IMR-90 (cell line): ENCODE results near the gene WDTC1. TPM values are rescaled to one million over a fixed set of nuclear protein-coding genes. Genes with fewer than 3 reads are reported as not detected.

Experiments used
- ATAC-seq: fragments of 200-7000 bp; cut with Tn5 transposase; 2 replicates; pipeline ENCODE4 v1.9.1; 2020; ENCODE audit warnings: low read depth, mild to moderate bottlenecking, moderate library complexity
- BruUV-seq: library from RNA; stranded (reverse); fragments of 400-500 nt; replicated peaks from 2 replicates; lab custom pipeline; 2021; lab: Mats Ljungman, UMichigan
- CTCF ChIA-PET: fragments of 300-600 bp; formaldehyde crosslinking; extraction: SDS; loops from one replicate; lab custom pipeline; 2021; ENCODE audit warnings: antibody characterized with exemption; lab: Yijun Ruan, JAX
- POLR2A ChIA-PET: fragments of 300-600 bp; sonication (Branson Sonifier 250); formaldehyde crosslinking; loops from one replicate; lab custom pipeline; 2022; ENCODE audit warnings: antibody characterized with exemption; ENCODE audit not compliant: unreplicated experiment; lab: Charles Lee
- DNase-seq: peaks from one replicate; pipeline ENCODE4 v3.0.0; 2013
- H2AFZ ChIP-seq: replicated peaks from 2 replicates; pipeline ENCODE3; 2013; ENCODE audit warnings: low read length, mild to moderate bottlenecking; ENCODE audit not compliant: poor library complexity
- H2AK5ac ChIP-seq: 2 replicates; pipeline ENCODE4 v1.6.1; 2013; ENCODE audit warnings: low read depth, low read length, inconsistent platforms
- H2AK9ac ChIP-seq: replicated peaks from 2 replicates; pipeline ENCODE3; 2013; ENCODE audit warnings: mild to moderate bottlenecking, low read depth, low read length, moderate library complexity; ENCODE audit not compliant: poor library complexity
- H2BK120ac ChIP-seq: 2 replicates; pipeline ENCODE4 v1.6.1; 2013; ENCODE audit warnings: low read depth, low read length, inconsistent platforms
- H2BK15ac ChIP-seq: 3 replicates; pipeline ENCODE4 v1.6.1; 2013; ENCODE audit warnings: low read depth, low read length, inconsistent platforms
- H2BK20ac ChIP-seq: 2 replicates; pipeline ENCODE4 v1.6.1; 2013; ENCODE audit warnings: low read depth, mild to moderate bottlenecking, inconsistent platforms, low read length, moderate library complexity
- H2BK5ac ChIP-seq: 2 replicates; pipeline ENCODE4 v1.6.1; 2013; ENCODE audit warnings: mild to moderate bottlenecking, low read depth, low read length, inconsistent platforms; ENCODE audit not compliant: poor library complexity, severe bottlenecking
- H3K14ac ChIP-seq: replicated peaks from 2 replicates; pipeline ENCODE4 v1.6.1; 2013; ENCODE audit warnings: low read depth, low read length, inconsistent platforms
- H3K18ac ChIP-seq: 2 replicates; pipeline ENCODE4 v1.6.1; 2013; ENCODE audit warnings: low read depth, low read length, control low read depth
- H3K23ac ChIP-seq: 2 replicates; pipeline ENCODE4 v1.6.1; 2013; ENCODE audit warnings: low read depth, low read length, inconsistent platforms
- H3K27ac ChIP-seq: 2 replicates; pipeline ENCODE4 v1.5.1; 2013; ENCODE audit warnings: mild to moderate bottlenecking, control low read depth, low read length; ENCODE audit not compliant: insufficient read depth
- H3K27me3 ChIP-seq: 2 replicates; pipeline ENCODE4 v1.6.1; 2013; ENCODE audit warnings: low read length; ENCODE audit not compliant: control insufficient read depth, insufficient read depth
- H3K36me3 ChIP-seq: 2 replicates; pipeline ENCODE4 v1.6.1; 2013; ENCODE audit warnings: low read length, mixed read lengths; ENCODE audit not compliant: control insufficient read depth, insufficient read depth
- H3K4ac ChIP-seq: 2 replicates; pipeline ENCODE4 v1.6.1; 2013; ENCODE audit warnings: low read depth, low read length, inconsistent platforms
- H3K4me1 ChIP-seq: 2 replicates; pipeline ENCODE4 v1.6.1; 2013; ENCODE audit warnings: low read length, mixed read lengths; ENCODE audit not compliant: control insufficient read depth, insufficient read depth
- H3K4me2 ChIP-seq: 2 replicates; pipeline ENCODE4 v1.6.1; 2013; ENCODE audit warnings: low read depth, mild to moderate bottlenecking, control low read depth, low read length, moderate library complexity
- H3K4me3 ChIP-seq: 2 replicates; pipeline ENCODE4 v1.5.1; 2013; ENCODE audit warnings: low read depth, mild to moderate bottlenecking, control low read depth, low read length, moderate library complexity; ENCODE audit not compliant: insufficient read depth
- H3K56ac ChIP-seq: 2 replicates; pipeline ENCODE4 v1.6.1; 2013; ENCODE audit warnings: low read length, inconsistent platforms; ENCODE audit not compliant: insufficient read depth; ENCODE audit errors: extremely low read depth
- H3K79me1 ChIP-seq, 2 experiments: 2 replicates each; pipeline ENCODE4 v1.6.1; 2013; ENCODE audit warnings: low read length in 2 of 2, inconsistent platforms in 1 of 2, low read depth in 1 of 2
- H3K9ac ChIP-seq: 2 replicates; pipeline ENCODE4 v1.6.1; 2013; ENCODE audit warnings: low read depth, low read length, control low read depth
- H3K9me1 ChIP-seq: 2 replicates; pipeline ENCODE4 v1.6.1; 2013; ENCODE audit warnings: low read length, inconsistent platforms; ENCODE audit not compliant: insufficient read depth
- H3K9me3 ChIP-seq: 2 replicates; pipeline ENCODE4 v1.6.1; 2013; ENCODE audit warnings: low read length; ENCODE audit not compliant: control insufficient read depth, insufficient read depth
- H4K20me1 ChIP-seq: 2 replicates; pipeline ENCODE4 v1.6.1; 2013; ENCODE audit warnings: low read length, inconsistent platforms; ENCODE audit not compliant: insufficient read depth
- H4K5ac ChIP-seq: 2 replicates; pipeline ENCODE4 v1.6.1; 2013; ENCODE audit warnings: mild to moderate bottlenecking, low read depth, low read length, control low read depth
- H4K8ac ChIP-seq, 2 experiments: 2 replicates each; pipeline ENCODE4 v1.6.1; 2013; ENCODE audit warnings: low read depth in 2 of 2, low read length in 2 of 2, control low read depth in 1 of 2, inconsistent platforms in 1 of 2
- H4K91ac ChIP-seq: 2 replicates; pipeline ENCODE4 v1.6.1; 2013; ENCODE audit warnings: low read depth, low read length, inconsistent platforms; ENCODE audit not compliant: insufficient read depth
- CEBPB ChIP-seq: IDR thresholded peaks from 2 replicates; pipeline ENCODE4 v1.6.1; 2012; ENCODE audit warnings: low read depth, low read length, improper control_type of control experiment
- FOS ChIP-seq: fragments of 150-350 bp; IDR thresholded peaks from 2 replicates; pipeline ENCODE4 v1.6.1; 2016; ENCODE audit warnings: low read depth, low read length
- MAFK ChIP-seq: IDR thresholded peaks from 2 replicates; pipeline ENCODE4 v1.6.1; 2012; ENCODE audit warnings: low read depth, low read length, improper control_type of control experiment
- POLR2A ChIP-seq: IDR thresholded peaks from 2 replicates; pipeline ENCODE4 v1.6.1; 2012; ENCODE audit warnings: mild to moderate bottlenecking, low read depth, low read length
- WGBS, 2 experiments: methylation state at CpG; one replicate each; pipeline versions ENCODE4 v1.1.5 to v1.1.7; 2013; ENCODE audit warnings: missing lambda C conversion rate in 2 of 2; ENCODE audit not compliant: insufficient read length in 1 of 2; ENCODE audit errors: extremely low coverage in 2 of 2; 5-methylcytosine and 5-hydroxymethylcytosine counted together
- dilution Hi-C: fragments of 300-500 bp; cut with HindIII; formaldehyde crosslinking; loops from one replicate; pipeline ENCODE4 v1.14.3; 2018; ENCODE audit warnings: low sequenced_read_pairs; ENCODE audit not compliant: unreplicated experiment
- in situ Hi-C: fragments of 300-500 bp; cut with MboI; formaldehyde crosslinking; loops from 3 replicates; pipeline ENCODE4 v1.14.3; 2019; ENCODE audit warnings: low sequenced_read_pairs, inconsistent platforms, mixed read lengths
- intact Hi-C: fragments of 100-400 bp; cut with micrococcal nuclease; formaldehyde crosslinking; loops from 2 replicates; pipeline ENCODE4 v1.10.0; 2022
- polyA plus RNA-seq, 3 experiments: library from polyadenylated mRNA; depleted of rRNA; stranded (reverse); fragments of >200 nt; gene quantifications; 2 replicates each; pipeline ENCODE4 v1.2.3, GENCODE V29; 2012; ENCODE audit warnings: low replicate concordance in 1 of 3
- total RNA-seq: library from RNA; depleted of rRNA; stranded (reverse); fragments of >200 nt; gene quantifications from 2 replicates; pipeline ENCODE4 v1.2.3, GENCODE V29; 2012

Gene WDTC1
- total and polyA plus RNA-seq, 2 of the 4 experiments (the other 2 are of a cell fraction) = 9.9 to 15.2 TPM

GRCh38 chr1:27316860-27317259 lies 82.4 kb downstream of the WDTC1 start:
- no peak overlapping the region for H2BK5ac ChIP-seq
- no peak overlapping the region for H3K56ac ChIP-seq
- no CpG with 5 or more reads among the region's 5 CpGs for WGBS, 2 experiments
- H2AK9ac ChIP-seq = no peak overlapping the region
- H2AFZ ChIP-seq = no peak overlapping the region
- H3K79me1 ChIP-seq = no peaks in the 10 kb centered on the region
- no peaks in the 10 kb centered on the region for H3K36me3 ChIP-seq
- no peak overlapping the region for H3K9ac ChIP-seq
- H3K4ac ChIP-seq = no peak overlapping the region
- H3K27ac ChIP-seq = no peak overlapping the region
- no peaks in the 10 kb centered on the region for H3K27me3 ChIP-seq
- H2BK120ac ChIP-seq = no peak overlapping the region
- no peak for TF ChIP-seq POLR2A
- TF ChIP-seq FOS = no peak
- TF ChIP-seq CEBPB = no peak
- TF ChIP-seq MAFK = no peak
- CTCF ChIA-PET = interaction anchor here (1.3 kb wide), 1 partner anchor 20 kb away, joined by 3 read pairs; no protein-coding TSS in a partner anchor
- H4K91ac ChIP-seq = no peak overlapping the region
- no peaks in the 10 kb centered on the region for H4K20me1 ChIP-seq
- H3K4me1 ChIP-seq = no peaks in the 10 kb centered on the region; the same call in 1 of the 2 replicates
- in situ Hi-C loops (no loop called here), intact Hi-C loops (no loop called here), dilution Hi-C loops (no loop called here)
- no peak overlapping the region for H2BK15ac ChIP-seq
- POLR2A ChIA-PET = no interaction called here
- H3K14ac ChIP-seq = no peak overlapping the region
- H3K9me1 ChIP-seq = 0 out of 2 replicates have a peak, but pooled peaks cover 3% of the 10 kb centered on the region
- H3K18ac ChIP-seq = no peak overlapping the region
- ATAC-seq = no peak
- DNase-seq = no peak
- H2AK5ac ChIP-seq = no peak overlapping the region
- no peak overlapping the region for H3K4me3 ChIP-seq
- no peak overlapping the region for H2BK20ac ChIP-seq
- no peak overlapping the region for H4K8ac ChIP-seq
- no TSS peak for BruUV-seq
- no peak overlapping the region for H4K5ac ChIP-seq
- no peaks in the 10 kb centered on the region for H3K9me3 ChIP-seq
- no peak overlapping the region for H3K23ac ChIP-seq
- H3K4me2 ChIP-seq = no peak overlapping the region
